ENCODE data around the gene ACKR2.
"Not testable (repeated sequence)": the region's sequence is repeated elsewhere in the genome, so short reads cannot be mapped to it uniquely, and the experiment has no call there.

Gene ACKR2

DNA sequence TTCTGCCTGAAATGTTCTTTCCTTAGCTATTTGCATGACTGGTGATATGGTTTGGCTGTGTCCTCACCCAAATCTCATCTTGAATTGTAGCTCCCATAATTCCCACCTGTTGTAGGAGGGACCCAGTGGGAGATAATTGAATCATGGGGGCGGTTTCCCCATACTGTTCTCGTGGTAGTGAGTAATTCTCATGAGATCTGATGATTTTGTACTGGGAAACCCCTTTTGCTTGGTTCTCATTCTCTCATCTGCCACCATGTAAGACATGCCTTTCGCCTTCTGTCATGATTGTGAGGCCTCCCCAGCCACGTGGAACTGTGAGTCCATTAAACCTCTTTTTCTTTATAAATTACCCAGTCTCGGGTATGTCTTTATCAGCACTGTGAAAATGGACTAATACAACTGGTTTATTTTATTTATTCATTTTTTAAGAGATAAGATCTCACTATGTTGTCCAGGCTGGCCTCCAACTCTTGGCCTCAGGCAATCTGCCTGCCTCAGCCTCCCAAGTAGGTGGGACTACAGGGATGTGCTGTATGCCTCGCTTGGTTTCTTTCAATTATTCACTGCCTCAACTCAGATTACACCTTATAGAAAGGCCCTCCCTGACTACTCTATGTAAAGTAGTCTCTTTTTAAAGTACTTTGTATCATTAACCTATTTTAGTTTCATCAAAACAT lies 74.1 kb downstream of the ACKR2 start:
- not testable (repeated sequence) for DNase-seq (ENCODE audit: low spot score in 2 of 2); H3K9me3 ChIP-seq; H3K27me3 ChIP-seq (ENCODE audit: low read depth); H3K4me1 ChIP-seq; H3K4me3 ChIP-seq; H3K36me3 ChIP-seq (replicated peaks)
- in situ Hi-C loops (cut with MboI; ENCODE audit: low sequenced_read_pairs), result loop anchor here (10.0 kb wide), 1 partner anchor 99 kb away; no protein-coding TSS in a partner anchor

DNA sequence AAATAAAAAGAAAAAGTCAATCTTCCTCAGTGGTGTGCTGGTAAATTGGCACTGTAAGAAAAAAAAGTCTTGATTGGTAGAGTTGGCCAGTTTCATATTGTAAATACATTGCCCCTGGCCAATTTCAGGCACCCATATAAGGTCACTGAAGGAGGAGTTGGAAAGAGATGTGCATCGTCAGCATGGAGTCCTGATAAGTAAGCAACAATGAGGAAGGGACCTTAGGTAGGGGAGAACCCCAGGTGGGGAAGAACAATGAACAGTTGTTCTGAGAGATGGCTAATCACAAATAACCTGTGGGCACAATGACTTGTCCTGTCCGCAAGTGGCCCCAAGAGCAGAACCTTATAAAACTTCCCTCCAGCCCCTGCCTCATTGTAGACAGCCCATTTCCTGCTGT lies 75.1 kb downstream of the ACKR2 start:
- in situ Hi-C loops (cut with MboI; ENCODE audit: low sequenced_read_pairs), result loop anchor here (10.0 kb wide), 1 partner anchor 100 kb away; no protein-coding TSS in a partner anchor
- H3K27me3 ChIP-seq (ENCODE audit: low read depth), result peaks cover 9% of the 10 kb centered on the region; the same call in 1 of the 2 replicates
- H3K4me3 ChIP-seq, result no peak overlapping the region
- H3K4me1 ChIP-seq, result peaks cover 6% of the 10 kb centered on the region
- no peaks in the 10 kb centered on the region for H3K36me3 ChIP-seq (replicated peaks)
- DNase-seq (ENCODE audit: low spot score in 2 of 2), result no peak
- no peaks in the 10 kb centered on the region for H3K9me3 ChIP-seq

DNA sequence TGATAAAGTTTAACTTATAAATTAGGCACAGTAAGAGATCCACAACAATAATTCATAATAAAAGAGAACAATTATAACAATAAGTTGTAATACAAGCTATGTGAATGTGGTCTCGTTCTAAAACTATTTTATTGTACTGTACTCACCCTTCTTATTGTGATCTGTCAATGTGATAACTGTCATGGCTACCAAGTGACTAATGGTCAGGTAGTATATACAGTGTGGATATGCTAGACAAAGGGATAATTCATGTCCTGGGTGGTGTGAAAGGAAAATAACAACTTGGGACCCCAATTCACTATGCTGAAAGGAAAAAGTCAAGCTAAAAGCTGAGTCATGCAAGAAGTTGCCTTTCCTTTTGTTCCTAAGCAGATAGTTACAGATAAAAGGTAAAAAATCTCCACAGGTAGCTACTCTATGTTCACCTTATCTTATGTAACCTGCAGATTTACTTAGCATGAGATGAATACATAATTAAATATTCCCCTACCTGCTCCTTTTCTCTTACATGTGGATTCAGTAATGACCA lies 77.1 kb downstream of the ACKR2 start:
- Histone ChIP-seq H3K36me3 (replicated peaks) (no peaks in the 10 kb centered on the region), H3K4me3 (no peak overlapping the region), H3K27me3 (ENCODE audit: low read depth) (peaks cover 9% of the 10 kb centered on the region; the same call in 1 of the 2 replicates), H3K4me1 (peaks cover 1% of the 10 kb centered on the region; the same call in 1 of the 2 replicates), H3K9me3 (no peaks in the 10 kb centered on the region)
- no peak for DNase-seq (ENCODE audit: low spot score in 2 of 2)
- in situ Hi-C loops (cut with MboI; ENCODE audit: low sequenced_read_pairs), result loop anchor here (10.0 kb wide), 1 partner anchor 102 kb away; no protein-coding TSS in a partner anchor

DNA sequence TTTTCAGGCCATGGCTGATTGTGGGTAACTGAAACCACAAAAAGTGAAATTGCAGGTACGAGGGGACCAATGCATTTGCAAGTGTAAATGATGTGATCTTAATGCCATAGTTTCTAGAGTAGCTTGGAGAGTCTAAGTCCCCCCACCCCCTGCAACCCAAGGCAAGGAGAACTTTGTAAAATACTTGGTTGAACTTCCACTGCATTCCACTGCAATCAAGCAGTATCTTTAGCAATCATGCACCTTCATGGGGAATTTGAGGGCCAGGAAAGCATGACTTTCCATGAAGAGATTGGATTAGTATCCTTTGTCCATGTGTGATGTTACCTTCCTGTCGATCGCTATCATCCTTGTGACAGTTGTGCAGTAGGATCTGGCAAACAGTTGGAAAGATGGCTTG lies 77.8 kb downstream of the ACKR2 start:
- no peaks in the 10 kb centered on the region; the same call in 1 of the 2 replicates for H3K36me3 ChIP-seq (replicated peaks)
- in situ Hi-C loops (cut with MboI; ENCODE audit: low sequenced_read_pairs), result loop anchor here (10.0 kb wide), 1 partner anchor 102 kb away; no protein-coding TSS in a partner anchor
- no peaks in the 10 kb centered on the region for H3K4me1 ChIP-seq
- DNase-seq (ENCODE audit: low spot score in 2 of 2), result no peak
- H3K27me3 ChIP-seq (ENCODE audit: low read depth), result peaks cover 15% of the 10 kb centered on the region; the same call in 1 of the 2 replicates
- H3K9me3 ChIP-seq, result no peaks in the 10 kb centered on the region
- no peak overlapping the region for H3K4me3 ChIP-seq

DNA sequence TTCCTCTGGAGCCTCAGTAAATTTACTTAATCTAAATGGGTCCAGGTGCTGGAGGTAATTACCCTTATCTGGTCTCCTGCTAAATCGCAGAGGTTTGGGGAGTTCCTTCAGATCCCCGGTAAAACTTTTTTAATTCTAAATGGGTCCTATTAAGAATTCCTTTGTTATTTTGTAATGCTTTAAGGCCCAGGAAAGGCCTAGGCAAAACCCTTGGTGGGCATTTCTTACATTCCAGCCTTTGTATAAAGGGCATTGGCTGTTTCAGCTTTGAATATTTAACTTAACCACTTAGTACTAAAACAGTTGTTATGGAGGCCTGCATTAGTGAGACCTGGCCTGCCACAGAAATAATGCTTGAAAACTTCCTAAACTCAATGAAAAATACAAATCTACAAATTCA lies 81.8 kb downstream of the ACKR2 start:
- in situ Hi-C loops (cut with MboI; ENCODE audit: low sequenced_read_pairs), result no loop called here
- no peaks in the 10 kb centered on the region for H3K9me3 ChIP-seq
- H3K27me3 ChIP-seq (ENCODE audit: low read depth), result peaks cover 8% of the 10 kb centered on the region; the same call in 1 of the 2 replicates
- no peaks in the 10 kb centered on the region; the same call in 1 of the 2 replicates for H3K36me3 ChIP-seq (replicated peaks)
- no peak overlapping the region for H3K4me3 ChIP-seq
- no peaks in the 10 kb centered on the region for H3K4me1 ChIP-seq
- no peak for DNase-seq (ENCODE audit: low spot score in 2 of 2)

DNA sequence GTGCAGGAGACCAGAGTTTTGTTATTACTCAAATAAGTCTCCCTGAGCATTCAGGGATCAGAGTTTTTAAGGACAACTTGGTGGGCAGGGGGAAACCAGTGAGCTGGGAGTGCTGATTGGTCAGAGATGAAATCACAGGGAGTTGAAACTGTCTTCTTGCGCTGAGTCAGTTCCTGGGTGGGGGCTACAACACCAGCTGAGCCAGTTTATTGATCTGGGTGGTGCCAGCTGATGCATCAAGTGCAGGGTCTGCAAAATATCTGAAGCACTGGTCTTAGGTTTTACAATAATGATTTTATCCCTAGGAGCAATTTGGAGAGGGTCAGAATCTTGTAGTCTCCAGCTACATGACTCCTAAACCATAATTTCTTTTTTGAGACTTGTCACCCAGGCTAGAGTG lies 82.9 kb downstream of the ACKR2 start:
- DNase-seq (ENCODE audit: low spot score in 2 of 2), result no peak
- no peak overlapping the region for H3K4me3 ChIP-seq
- H3K27me3 ChIP-seq (ENCODE audit: low read depth), result peaks cover 6% of the 10 kb centered on the region; the same call in 1 of the 2 replicates
- no peaks in the 10 kb centered on the region for H3K4me1 ChIP-seq
- no peaks in the 10 kb centered on the region; the same call in 1 of the 2 replicates for H3K36me3 ChIP-seq (replicated peaks)
- in situ Hi-C loops (cut with MboI; ENCODE audit: low sequenced_read_pairs), result no loop called here
- no peaks in the 10 kb centered on the region for H3K9me3 ChIP-seq

DNA sequence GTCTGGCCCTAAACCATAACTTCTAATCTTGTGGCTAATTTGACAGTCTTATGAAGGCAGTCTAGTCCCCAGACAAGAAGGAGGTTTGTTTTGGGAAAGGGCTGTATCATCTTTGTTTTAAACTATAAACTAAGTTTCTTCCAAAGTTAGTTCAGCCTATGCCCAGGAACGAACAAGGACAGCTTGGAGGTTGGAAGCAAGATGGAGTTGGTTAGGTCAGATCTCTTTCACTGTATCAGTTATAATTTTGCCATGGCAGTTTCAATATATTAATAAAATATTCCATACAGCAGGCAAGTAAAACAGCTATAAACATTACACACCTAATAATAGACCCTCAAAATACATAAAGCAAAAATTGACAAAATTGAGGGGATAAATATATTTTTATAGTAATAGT lies 83.6 kb downstream of the ACKR2 start:
- Histone ChIP-seq H3K9me3 (no peaks in the 10 kb centered on the region), H3K36me3 (replicated peaks) (no peaks in the 10 kb centered on the region; the same call in 1 of the 2 replicates), H3K4me3 (no peak overlapping the region), H3K4me1 (no peaks in the 10 kb centered on the region), H3K27me3 (ENCODE audit: low read depth) (peaks cover 6% of the 10 kb centered on the region; the same call in 1 of the 2 replicates)
- in situ Hi-C loops (cut with MboI; ENCODE audit: low sequenced_read_pairs), result no loop called here
- DNase-seq (ENCODE audit: low spot score in 2 of 2), result no peak

DNA sequence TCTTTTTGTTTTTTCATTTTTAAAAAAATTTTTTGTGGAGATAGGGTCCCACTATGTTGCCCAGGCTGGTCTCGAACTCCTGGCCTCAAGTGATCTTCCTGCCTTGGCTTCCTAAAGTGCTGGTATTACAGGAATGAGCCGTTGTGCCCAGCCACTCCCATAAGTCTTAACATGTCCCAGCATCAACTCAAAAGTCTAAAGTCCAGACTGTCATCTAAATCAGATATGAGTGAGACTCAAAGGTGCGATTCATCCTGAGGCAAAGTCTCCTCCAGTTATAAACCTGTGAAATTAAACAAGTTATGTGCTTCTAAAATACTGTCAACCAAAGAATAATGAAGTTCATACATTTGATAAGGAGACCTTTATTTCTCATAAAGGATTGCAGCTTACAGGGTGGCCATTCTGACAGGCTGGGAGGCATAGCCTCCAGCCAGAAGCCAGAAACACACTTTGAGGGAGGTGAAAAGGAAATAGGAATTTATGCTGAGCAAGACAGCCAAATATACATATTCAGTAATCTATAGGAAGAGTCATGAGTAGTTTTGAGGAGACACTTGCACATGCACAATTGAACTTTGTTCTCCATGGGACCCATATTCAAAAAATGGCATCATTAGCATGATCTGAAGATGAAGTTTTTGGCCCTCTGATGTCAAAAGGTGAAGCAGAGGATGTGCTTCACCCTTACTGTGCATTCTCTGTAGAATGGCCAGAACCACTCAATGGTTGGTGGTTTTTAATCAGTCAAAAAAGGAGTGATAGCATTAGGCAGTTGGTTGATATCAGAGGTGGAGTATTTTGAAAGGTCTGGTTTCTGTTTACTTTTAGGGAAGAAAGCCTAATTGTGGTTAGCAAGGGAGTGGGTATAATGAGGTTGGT lies 85.7 kb downstream of the ACKR2 start:
- Histone ChIP-seq H3K4me3 (no peak overlapping the region), H3K36me3 (replicated peaks) (no peaks in the 10 kb centered on the region; the same call in 1 of the 2 replicates), H3K27me3 (ENCODE audit: low read depth) (peaks cover 6% of the 10 kb centered on the region; the same call in 1 of the 2 replicates), H3K9me3 (no peaks in the 10 kb centered on the region), H3K4me1 (no peaks in the 10 kb centered on the region)
- DNase-seq (ENCODE audit: low spot score in 2 of 2), result no peak
- in situ Hi-C loops (cut with MboI; ENCODE audit: low sequenced_read_pairs), result no loop called here

DNA sequence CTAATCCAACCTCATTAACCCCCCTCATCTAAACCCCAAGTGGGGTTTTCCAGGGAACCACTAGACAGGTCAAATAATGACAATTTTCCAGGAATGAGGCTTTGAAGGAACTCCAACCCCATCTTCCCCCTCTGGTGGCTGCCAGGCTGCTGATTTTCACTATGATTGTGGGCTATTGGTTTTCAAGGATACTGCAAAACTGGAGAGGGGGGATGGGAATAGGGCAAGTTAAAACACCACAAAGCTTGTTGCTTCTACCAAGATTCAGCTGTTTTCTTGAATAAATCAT lies 86.3 kb downstream of the ACKR2 start:
- no peak overlapping the region for H3K4me3 ChIP-seq
- H3K36me3 ChIP-seq (replicated peaks), result no peaks in the 10 kb centered on the region; the same call in 1 of the 2 replicates
- in situ Hi-C loops (cut with MboI; ENCODE audit: low sequenced_read_pairs), result no loop called here
- H3K9me3 ChIP-seq, result no peaks in the 10 kb centered on the region
- no peaks in the 10 kb centered on the region for H3K4me1 ChIP-seq
- no peak for DNase-seq (ENCODE audit: low spot score in 2 of 2)
- H3K27me3 ChIP-seq (ENCODE audit: low read depth), result peaks cover 6% of the 10 kb centered on the region; the same call in 1 of the 2 replicates

DNA sequence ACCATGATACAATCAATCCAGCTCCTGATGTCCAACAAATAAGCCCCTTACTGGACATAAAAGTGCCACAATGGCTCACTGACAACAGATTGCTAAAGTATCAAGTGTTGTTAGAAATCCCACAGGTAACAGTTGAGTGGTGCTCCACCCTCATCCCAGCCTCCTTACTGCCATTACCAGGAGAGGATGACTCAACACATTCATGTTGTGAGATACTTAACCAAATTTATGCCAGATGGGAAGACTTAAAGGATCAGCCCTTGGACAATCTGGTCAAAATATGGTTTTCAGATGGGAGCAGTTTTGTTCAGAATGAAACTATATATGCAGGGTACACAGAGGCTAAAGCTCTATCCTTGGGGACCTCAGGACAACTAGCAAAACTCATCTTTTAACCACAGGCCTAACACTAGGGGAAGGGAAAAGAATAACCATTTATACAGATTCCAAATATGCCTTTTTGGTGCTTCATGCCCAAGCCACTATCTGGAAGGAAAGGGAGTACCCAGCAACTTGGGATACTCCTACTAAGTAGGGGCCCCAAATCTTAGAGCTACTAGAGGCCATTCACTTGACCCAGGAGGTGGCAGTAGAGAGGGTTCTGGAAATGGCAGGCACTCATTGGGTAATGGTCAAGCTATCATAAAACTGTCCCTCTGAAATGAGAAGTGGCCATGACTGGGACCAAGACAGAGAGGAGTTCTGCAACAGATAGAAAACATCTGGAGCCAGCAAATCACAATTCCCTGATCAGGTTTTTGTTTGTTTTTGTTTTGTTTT lies 89.8 kb downstream of the ACKR2 start:
- in situ Hi-C loops (cut with MboI; ENCODE audit: low sequenced_read_pairs), result no loop called here

DNA sequence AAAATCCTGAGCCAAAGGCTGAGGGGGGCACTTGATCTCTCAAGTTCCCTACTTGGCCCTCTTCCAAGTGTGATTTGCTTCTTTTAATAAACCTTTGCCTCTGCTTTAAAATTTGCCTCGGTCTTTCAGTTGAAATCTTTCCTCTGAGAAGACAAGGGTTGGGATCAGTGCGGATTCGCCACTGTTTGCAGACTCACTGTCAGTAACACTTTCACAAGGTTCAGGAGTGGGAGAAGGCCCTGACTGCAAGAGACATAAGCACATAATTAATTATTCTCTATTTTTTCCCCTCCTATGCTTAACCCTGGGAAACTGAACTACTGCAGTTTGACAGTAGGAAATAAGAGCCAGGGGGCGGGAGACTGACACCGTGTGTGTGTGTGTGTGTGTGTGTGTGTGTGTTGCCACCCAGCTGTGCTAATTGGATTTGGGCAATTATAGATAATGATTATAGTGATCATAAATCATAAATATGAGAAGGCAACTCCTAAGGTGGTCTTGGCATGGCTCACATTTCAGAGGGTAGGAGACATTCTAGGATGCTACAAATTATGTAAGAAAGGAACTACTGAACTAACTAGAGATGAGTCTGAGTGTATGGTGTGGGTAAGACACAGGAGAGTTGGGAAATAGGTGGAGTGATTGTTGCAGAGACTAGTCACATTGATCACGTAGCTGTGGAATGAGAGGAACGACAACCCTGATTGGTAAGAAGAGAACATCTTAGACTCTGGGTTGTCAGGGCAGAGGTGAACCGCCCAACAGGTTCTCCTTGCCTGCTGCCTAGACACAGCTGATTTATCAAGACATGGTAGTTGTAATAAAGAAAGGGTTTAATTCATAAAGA lies 91.2 kb downstream of the ACKR2 start:
- no peak for DNase-seq (ENCODE audit: low spot score in 2 of 2)
- Histone ChIP-seq H3K36me3 (replicated peaks) (no peaks in the 10 kb centered on the region), H3K27me3 (ENCODE audit: low read depth) (0 out of 2 replicates have a peak, but pooled peaks cover 5% of the 10 kb centered on the region), H3K4me1 (no peaks in the 10 kb centered on the region), H3K4me3 (no peak overlapping the region), H3K9me3 (no peaks in the 10 kb centered on the region)
- in situ Hi-C loops (cut with MboI; ENCODE audit: low sequenced_read_pairs), result no loop called here

More for the DNA sequence above, 89.8 kb downstream of the ACKR2 start:
- H3K36me3 ChIP-seq (replicated peaks), result no peaks in the 10 kb centered on the region
- H3K4me1 ChIP-seq, result no peaks in the 10 kb centered on the region
- no peak for DNase-seq (ENCODE audit: low spot score in 2 of 2)
- no peak overlapping the region for H3K4me3 ChIP-seq
- H3K27me3 ChIP-seq (ENCODE audit: low read depth), result 0 out of 2 replicates have a peak, but pooled peaks cover 3% of the 10 kb centered on the region
- no peaks in the 10 kb centered on the region for H3K9me3 ChIP-seq

DNA sequence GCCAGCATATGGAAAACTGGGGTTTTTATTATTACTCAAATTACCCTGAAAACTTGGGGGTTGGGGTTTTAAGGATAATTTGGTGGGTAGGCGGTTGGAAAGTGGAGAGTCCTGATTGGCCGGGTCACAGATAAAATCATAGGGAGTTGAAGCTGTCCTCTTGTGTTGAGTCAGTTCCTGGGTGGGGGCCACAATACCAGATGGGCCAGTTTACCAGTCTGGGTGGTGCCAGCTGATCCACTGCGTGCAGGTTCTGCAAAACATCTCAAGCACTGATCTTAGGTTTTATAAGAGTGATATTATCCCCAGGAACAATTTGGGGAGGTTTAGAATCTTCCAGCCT lies 91.8 kb downstream of the ACKR2 start:
- no peaks in the 10 kb centered on the region for H3K4me1 ChIP-seq
- no peak overlapping the region for H3K4me3 ChIP-seq
- in situ Hi-C loops (cut with MboI; ENCODE audit: low sequenced_read_pairs), result no loop called here
- H3K36me3 ChIP-seq (replicated peaks), result no peaks in the 10 kb centered on the region
- 0 out of 2 replicates have a peak, but pooled peaks cover 5% of the 10 kb centered on the region for H3K27me3 ChIP-seq (ENCODE audit: low read depth)
- no peak for DNase-seq (ENCODE audit: low spot score in 2 of 2)
- no peaks in the 10 kb centered on the region for H3K9me3 ChIP-seq

Data from HAP-1 (cell line).